HG03378 (cell line): ENCODE measurements around the gene RBMS1.
"Not testable (repeated sequence)": the region's sequence is repeated elsewhere in the genome, so short reads cannot be mapped to it uniquely, and the experiment has no call there.

Experiments
- ATAC-seq: cut with Tn5 transposase; IDR thresholded peaks from one replicate; pipeline ENCODE4 v1.9.1; 2021; ENCODE audit warnings: mild to moderate bottlenecking, moderate library complexity; ENCODE audit not compliant: unreplicated experiment

RBMS1 gene

GRCh38 chr2:160505256-160505655, 11.6 kb upstream of the RBMS1 start:
- ATAC-seq, result no peak

- no peak for ATAC-seq
Observed at GRCh38 chr2:160502478-160502877, 8.9 kb upstream of the RBMS1 start.

- ATAC-seq, result no peak
Observed at GRCh38 chr2:160501370-160501769, 7.8 kb upstream of the RBMS1 start.

- no peak for ATAC-seq
Observed at GRCh38 chr2:160499865-160500264, 6.3 kb upstream of the RBMS1 start.

GRCh38 chr2:160498137-160498536, 4.5 kb upstream of the RBMS1 start:
- ATAC-seq, result no peak

- ATAC-seq, result no peak
Observed at GRCh38 chr2:160494201-160494644, 616 bp upstream of the RBMS1 start.

GRCh38 chr2:160492401-160493226, 993 bp downstream of the RBMS1 start:
- ATAC-seq, result no peak

- ATAC-seq, result no peak
Observed at GRCh38 chr2:160491911-160492371, 1.7 kb downstream of the RBMS1 start.

- no peak for ATAC-seq
Observed at GRCh38 chr2:160490733-160491685, 2.6 kb downstream of the RBMS1 start.

- ATAC-seq, result no peak
Observed at GRCh38 chr2:160489111-160489510, 4.5 kb downstream of the RBMS1 start.

GRCh38 chr2:160488289-160488688, 5.3 kb downstream of the RBMS1 start:
- ATAC-seq, result not testable (repeated sequence)

- ATAC-seq, result no peak
Observed at GRCh38 chr2:160486341-160486740, 7.3 kb downstream of the RBMS1 start.

GRCh38 chr2:160484859-160485520, 8.6 kb downstream of the RBMS1 start:
- ATAC-seq, result no peak

GRCh38 chr2:160482673-160483072, 10.9 kb downstream of the RBMS1 start:
- ATAC-seq, result no peak

GRCh38 chr2:160479269-160479668, 14.3 kb downstream of the RBMS1 start:
- ATAC-seq, result no peak

GRCh38 chr2:160478660-160479059, 14.9 kb downstream of the RBMS1 start:
- ATAC-seq, result no peak

- ATAC-seq, result no peak
Observed at GRCh38 chr2:160477032-160477431, 16.6 kb downstream of the RBMS1 start.

- no peak for ATAC-seq
Observed at GRCh38 chr2:160474891-160475787, 18.5 kb downstream of the RBMS1 start.

GRCh38 chr2:160474319-160474645, 19.3 kb downstream of the RBMS1 start:
- no peak for ATAC-seq
